IPS-11a (cell line): ENCODE data around the gene CYP4Z1.
"Not testable (repeated sequence)": the region's sequence is repeated elsewhere in the genome, so short reads cannot be mapped to it uniquely, and the experiment has no call there.

ENCODE experiments used
- H3K4me3 ChIP-seq: one replicate; pipeline ENCODE4 v1.5.1; 2013; ENCODE audit warnings: low read depth, low read length, control low read depth

CYP4Z1 gene, protein sequence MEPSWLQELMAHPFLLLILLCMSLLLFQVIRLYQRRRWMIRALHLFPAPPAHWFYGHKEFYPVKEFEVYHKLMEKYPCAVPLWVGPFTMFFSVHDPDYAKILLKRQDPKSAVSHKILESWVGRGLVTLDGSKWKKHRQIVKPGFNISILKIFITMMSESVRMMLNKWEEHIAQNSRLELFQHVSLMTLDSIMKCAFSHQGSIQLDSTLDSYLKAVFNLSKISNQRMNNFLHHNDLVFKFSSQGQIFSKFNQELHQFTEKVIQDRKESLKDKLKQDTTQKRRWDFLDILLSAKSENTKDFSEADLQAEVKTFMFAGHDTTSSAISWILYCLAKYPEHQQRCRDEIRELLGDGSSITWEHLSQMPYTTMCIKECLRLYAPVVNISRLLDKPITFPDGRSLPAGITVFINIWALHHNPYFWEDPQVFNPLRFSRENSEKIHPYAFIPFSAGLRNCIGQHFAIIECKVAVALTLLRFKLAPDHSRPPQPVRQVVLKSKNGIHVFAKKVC

DNA sequence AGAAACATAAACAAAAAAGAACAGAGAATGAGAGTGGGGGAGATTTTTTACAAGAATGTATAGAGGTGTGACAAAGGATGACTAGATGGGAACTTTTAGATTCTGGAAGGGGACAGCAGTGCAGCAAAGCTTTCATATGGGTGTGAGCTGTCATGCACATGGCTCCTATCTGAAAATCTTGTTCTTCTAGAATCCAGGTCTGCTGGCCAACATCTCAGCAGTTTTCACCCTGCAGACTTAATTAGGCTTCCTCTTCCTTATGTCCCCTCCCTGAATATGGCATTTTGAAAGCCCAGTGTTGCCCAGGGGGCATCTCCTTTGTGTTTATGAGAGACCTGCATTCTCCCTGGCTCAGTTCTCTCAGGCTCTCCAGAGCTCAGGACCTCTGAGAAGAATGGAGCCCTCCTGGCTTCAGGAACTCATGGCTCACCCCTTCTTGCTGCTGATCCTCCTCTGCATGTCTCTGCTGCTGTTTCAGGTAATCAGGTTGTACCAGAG lies at the start of gene CYP4Z1:
Gene CYP4Z1 (plus strand): TSS at position 135 of the 498 bp plus-strand sequence. CDS start 260 bp downstream, at position 395.
- H3K4me3 ChIP-seq, result no peak within 1 kb of the TSS

DNA sequence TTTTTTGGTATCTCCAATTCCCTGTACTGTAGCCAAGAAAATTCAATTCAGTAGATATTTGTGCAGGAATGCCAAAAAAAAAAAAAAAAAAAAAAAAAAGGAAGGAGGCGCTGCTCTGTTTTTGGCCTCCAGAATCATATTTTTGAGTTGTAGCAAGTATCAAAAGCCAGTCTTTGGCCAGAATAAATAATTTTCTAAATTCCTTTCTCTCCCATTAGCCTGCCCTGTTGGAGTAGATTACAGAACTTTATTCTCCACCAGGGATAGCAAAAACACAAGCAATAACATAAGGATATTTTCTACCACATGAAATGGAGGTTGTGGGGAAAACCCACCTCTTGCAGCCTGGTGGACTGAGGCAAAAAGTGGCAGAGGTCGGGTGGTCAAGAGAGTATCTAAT lies 46.0 kb upstream of the CYP4Z1 start:
- no peak overlapping the region for H3K4me3 ChIP-seq

DNA sequence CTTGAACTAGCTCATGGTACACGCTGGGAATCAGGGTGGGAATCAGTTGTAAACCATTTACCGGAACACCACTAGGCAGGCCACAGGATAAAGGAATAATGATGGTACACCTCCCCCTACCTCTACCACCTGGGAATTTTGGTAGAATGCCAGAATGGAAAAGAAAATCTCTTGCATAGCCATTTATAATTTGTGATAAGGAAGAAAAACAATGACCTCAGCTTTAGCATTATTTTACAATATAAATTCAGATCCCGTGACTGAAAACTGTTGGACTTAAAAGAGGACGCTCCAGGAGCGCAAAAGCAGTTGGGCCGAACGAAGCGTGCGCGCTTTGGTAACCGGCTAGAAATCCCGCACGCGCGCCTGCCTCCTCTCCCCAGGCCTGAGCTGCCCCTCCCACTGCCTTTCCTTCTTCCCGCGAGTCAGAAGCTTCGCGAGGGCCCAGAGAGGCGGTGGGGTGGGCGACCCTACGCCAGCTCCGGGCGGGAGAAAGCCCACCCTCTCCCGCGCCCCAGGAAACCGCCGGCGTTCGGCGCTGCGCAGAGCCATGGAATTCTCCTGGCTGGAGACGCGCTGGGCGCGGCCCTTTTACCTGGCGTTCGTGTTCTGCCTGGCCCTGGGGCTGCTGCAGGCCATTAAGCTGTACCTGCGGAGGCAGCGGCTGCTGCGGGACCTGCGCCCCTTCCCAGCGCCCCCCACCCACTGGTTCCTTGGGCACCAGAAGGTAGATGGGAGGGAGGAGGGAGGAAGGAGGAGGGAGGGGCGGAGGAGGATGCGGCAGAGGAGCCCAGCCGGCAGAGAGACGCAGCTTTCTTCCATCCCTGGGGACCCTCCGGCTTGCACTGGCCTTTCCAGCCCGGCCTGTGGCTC lies 43.5 kb upstream of the CYP4Z1 start, which contains the start of gene CYP4X1:
Gene CYP4X1 (plus strand): TSS at position 402 of the 873 bp plus-strand sequence. CDS start 149 bp downstream, at position 551.
- H3K4me3 ChIP-seq, result peak within 1 kb of the TSS; percentile 47

DNA sequence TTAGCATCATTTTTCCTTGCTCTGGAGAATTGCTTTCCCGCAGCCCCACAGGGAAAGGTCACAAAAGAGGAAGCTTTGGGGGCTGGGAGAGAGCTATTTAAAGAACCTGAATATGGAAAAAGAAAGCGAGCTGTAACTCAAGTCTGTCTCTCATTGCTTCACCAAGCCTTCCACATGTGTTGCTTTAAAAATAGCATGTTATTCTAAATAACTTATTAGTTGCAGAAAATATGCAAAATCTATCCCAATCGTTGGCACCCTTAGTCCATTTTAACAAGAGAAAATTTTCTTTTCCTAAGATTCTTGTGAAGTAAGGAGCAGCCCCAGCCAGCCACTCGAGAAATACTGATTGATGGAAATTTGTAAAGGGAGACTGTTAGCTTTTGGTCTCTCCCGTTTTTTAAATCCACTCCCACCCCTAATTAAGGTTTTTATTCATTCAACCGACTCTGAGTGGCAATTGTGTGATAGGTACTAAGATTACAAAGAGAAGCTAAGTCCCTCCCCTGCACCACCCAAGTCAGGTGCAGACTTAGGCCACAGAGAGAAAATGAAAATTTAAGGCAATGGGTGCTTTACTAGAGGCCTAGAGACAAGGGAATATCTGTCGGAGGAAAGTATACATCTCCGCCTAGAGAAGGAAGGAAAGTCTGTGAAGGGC lies 42.8 kb upstream of the CYP4Z1 start:
- H3K4me3 ChIP-seq, result peak overlapping the region; percentile 47

DNA sequence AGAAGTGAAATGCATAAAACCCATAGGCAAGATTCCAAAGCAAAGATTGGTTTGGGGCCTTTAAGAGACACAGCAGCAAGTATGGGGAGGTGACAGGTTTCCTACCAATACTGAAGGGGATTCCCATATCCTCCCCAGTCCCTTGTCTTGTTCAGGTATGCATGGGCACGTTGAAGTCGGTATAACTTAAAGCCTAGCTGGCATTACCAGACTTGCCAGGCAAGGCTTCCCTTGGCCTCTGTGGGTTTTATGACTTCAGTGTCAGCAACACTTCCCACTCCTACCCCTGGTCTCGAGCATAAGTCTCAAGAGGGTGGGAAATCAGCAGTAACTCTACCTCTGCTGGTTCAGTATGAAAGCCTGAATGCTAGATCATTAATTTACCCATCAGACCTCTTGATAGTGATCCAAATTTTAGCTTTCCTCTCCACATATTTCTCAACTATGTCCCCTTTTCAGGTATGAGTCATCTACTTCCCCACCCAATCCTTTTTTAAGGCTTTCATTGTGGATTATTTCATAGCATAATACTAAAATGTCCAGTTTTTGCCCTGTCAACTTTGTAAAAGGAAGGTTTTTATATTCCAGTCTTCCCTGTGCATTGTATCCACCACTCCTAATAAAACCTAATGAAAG lies 36.7 kb upstream of the CYP4Z1 start:
- no peak overlapping the region for H3K4me3 ChIP-seq

- H3K4me3 ChIP-seq, result no peak overlapping the region
These were observed 36.0 kb upstream of the CYP4Z1 start for GRCh38 chr1:47031059-47031458.

DNA sequence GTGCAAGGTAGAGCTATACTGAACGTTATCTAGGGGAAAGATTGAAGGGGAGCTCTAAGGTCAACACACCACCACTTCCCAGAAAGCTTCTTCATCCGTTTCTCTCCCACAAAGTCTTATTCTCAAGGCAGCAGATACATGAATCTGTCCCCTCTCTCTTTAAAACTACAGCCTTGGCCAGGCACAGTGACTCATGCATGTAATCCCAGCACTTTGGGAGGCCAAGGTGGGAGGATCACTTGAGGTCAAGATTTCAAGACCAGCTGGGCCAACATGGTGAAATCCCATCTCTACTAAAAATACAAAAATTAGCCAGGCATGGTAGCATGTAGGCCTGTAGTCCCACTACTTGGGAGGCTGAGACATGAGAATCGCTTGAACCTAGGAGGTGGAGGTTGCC lies 35.4 kb upstream of the CYP4Z1 start:
- no peak overlapping the region for H3K4me3 ChIP-seq

DNA sequence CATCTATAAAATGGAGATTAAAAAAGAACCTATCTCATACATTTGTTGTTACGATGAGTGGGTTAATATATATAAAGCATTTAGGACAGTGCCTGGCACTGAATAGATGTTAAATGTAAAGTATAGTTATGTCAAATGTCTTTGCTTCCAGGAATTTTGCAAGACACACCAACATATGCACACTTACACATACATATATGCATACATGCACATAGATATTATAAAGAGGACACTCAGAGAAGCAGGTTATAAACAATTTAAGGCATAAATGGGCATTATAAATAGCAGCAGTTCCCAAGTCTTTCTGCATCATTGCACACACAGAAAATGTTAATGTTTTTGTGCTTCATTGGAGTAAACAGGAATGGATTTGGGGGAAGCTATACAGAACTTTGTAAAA lies 30.3 kb upstream of the CYP4Z1 start:
- no peak overlapping the region for H3K4me3 ChIP-seq

GRCh38 chr1:47059376-47059775 lies 7.7 kb upstream of the CYP4Z1 start:
- H3K4me3 ChIP-seq, result no peak overlapping the region

- not testable (repeated sequence) for H3K4me3 ChIP-seq
These were observed 2.0 kb downstream of the CYP4Z1 start for GRCh38 chr1:47069080-47069479.

DNA sequence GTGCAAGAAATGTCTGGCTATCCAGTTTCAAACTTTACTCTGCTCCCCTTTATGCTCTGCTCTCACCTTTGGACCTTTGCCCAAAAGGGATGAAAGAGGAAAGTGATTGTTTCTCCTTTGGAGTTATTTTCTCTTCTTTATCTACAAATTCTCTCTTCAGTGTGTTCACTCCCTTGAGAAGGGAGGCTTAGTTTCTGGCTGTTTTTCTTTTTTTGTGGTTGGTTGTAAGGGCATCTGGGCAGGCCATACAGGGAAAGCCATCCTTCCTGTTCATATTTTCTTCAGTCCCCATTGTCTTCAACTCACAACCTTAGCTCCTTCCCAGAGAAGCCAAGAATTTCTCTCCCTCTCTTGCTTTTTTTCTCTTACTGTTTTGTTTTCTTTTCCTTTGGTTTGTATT lies 2.5 kb downstream of the CYP4Z1 start:
- not testable (repeated sequence) for H3K4me3 ChIP-seq

DNA sequence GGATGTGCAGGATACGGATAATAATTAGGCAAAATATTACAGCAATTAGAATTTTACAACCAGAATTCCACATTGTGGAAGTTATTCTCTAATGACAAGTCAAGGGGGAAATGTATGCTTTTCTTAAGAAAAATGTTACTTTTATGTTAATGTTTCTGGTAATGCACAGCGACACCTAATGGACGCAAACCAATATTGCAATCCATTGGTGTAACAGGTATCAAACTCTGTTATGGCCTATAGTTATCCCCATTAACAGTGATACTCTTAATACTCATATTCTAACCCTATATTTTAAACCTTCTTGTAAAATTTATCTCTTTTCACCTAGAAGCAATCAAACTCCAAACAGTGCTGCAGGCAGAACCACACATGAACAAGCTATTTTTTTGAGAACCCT lies 22.3 kb downstream of the CYP4Z1 start:
- H3K4me3 ChIP-seq, result not testable (repeated sequence)

DNA sequence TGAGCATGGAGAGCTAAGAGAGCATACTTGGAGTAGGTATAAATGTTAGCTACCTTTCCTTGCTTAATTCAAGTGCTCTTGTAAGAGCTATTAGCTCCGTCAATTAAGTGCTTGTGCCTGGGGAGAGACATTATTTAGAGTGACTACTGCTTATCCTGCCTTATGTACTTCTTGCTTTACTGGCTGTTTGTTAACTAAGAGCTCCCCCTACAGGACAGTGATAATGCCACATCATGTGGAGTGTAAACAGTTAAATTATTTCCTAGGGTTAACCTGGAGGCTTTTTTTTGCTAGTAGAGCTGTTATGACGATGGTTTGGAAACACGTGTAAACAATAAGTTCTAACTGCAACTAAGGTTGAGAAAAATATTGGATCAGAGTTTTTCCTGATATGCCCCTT lies 24.4 kb downstream of the CYP4Z1 start:
- H3K4me3 ChIP-seq, result not testable (repeated sequence)

DNA sequence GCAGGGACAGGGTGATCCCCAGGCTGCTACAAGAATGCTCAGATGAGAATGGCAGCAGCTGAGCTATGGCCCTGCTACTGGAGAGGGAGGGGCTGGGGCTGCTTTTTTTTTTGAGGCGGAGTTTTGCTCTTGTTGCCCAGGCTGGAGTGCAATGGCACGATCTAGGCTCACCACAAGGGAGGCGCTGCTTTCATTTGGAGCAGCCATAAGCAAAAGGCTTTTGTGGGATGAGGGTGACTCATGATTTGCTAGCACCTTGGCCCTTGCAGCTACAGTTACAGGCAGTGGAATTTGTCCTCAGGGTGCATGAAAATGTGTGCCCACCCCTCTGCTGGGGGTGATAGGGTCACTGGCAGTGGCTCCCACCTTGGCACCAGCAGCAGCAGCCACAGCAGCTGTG lies 37.8 kb downstream of the CYP4Z1 start:
- no peak overlapping the region for H3K4me3 ChIP-seq

GRCh38 chr1:47106792-47107191 lies 39.8 kb downstream of the CYP4Z1 start:
- H3K4me3 ChIP-seq, result no peak overlapping the region

DNA sequence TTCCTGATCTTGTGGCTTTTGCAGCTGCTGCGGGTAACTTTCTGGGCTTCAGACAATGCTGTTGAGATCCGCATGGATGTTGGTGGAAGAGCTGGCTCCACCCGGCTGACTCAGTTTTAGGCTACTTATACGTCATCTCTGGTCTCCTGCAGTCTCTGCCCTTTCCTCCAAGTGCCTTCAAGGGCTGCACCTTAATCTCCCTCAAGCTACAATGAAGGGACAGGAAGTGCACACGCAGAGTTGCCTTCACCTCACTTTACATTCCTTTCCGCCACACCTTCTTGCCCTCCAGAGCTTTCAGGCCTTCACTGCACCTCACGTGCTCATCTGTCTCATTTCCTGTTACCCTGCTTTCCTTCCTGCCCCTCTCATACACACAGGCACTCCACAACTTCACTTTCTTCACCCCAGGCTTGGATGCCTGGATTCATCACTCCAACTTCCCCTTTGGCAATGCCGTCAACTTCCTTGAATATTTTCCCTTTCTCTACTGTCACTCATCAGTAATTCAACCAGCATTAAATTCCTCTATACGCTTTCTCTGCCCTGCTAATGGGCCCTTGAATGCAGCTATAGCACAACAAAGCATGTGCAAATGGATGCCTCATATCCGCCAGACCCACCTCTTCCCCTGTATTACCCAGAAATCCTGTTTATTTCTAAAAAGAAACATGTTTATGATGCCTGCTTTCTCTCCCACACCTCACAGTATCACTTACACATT lies 41.0 kb downstream of the CYP4Z1 start:
- not testable (repeated sequence) for H3K4me3 ChIP-seq

- not testable (repeated sequence) for H3K4me3 ChIP-seq
These were observed 42.5 kb downstream of the CYP4Z1 start for GRCh38 chr1:47109482-47109881.

- H3K4me3 ChIP-seq, result no peak overlapping the region
These were observed 46.1 kb downstream of the CYP4Z1 start for GRCh38 chr1:47113178-47113577.

- not testable (repeated sequence) for H3K4me3 ChIP-seq
These were observed 54.0 kb downstream of the CYP4Z1 start for GRCh38 chr1:47121039-47121438.

DNA sequence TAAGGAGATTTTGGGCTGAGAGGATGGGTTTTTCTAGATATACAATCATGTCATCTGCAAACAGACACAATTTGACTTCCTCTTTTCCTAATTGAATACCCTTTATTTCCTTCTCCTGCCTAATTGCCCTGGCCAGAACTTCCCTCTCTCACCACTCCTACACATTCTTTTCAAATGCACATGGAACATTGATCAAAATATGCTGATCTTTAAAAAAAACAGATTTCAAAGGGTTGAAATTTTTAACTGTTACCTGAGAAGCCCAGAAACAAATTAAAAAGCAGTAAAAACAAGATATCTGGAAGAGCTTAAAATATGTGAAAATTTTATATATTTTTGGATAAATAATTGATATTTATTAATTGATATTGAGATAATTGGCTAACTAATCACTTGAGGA lies 57.8 kb downstream of the CYP4Z1 start:
- H3K4me3 ChIP-seq, result not testable (repeated sequence)
